ENCODE data around the gene ATP5PD.

ATP5PD gene

GRCh38 chr17:75088465-75089417 is 42.0 kb upstream of the ATP5PD start:
- no peak for DNase-seq (ENCODE audit: insufficient read length, low spot score)
- FAIRE-seq = no peak
- TF ChIP-seq, protein P1, sequence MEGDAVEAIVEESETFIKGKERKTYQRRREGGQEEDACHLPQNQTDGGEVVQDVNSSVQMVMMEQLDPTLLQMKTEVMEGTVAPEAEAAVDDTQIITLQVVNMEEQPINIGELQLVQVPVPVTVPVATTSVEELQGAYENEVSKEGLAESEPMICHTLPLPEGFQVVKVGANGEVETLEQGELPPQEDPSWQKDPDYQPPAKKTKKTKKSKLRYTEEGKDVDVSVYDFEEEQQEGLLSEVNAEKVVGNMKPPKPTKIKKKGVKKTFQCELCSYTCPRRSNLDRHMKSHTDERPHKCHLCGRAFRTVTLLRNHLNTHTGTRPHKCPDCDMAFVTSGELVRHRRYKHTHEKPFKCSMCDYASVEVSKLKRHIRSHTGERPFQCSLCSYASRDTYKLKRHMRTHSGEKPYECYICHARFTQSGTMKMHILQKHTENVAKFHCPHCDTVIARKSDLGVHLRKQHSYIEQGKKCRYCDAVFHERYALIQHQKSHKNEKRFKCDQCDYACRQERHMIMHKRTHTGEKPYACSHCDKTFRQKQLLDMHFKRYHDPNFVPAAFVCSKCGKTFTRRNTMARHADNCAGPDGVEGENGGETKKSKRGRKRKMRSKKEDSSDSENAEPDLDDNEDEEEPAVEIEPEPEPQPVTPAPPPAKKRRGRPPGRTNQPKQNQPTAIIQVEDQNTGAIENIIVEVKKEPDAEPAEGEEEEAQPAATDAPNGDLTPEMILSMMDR (IDR thresholded peaks at IDR 0.05; ENCODE audit: insufficient read depth, missing control alignments) = no peak

DNA sequence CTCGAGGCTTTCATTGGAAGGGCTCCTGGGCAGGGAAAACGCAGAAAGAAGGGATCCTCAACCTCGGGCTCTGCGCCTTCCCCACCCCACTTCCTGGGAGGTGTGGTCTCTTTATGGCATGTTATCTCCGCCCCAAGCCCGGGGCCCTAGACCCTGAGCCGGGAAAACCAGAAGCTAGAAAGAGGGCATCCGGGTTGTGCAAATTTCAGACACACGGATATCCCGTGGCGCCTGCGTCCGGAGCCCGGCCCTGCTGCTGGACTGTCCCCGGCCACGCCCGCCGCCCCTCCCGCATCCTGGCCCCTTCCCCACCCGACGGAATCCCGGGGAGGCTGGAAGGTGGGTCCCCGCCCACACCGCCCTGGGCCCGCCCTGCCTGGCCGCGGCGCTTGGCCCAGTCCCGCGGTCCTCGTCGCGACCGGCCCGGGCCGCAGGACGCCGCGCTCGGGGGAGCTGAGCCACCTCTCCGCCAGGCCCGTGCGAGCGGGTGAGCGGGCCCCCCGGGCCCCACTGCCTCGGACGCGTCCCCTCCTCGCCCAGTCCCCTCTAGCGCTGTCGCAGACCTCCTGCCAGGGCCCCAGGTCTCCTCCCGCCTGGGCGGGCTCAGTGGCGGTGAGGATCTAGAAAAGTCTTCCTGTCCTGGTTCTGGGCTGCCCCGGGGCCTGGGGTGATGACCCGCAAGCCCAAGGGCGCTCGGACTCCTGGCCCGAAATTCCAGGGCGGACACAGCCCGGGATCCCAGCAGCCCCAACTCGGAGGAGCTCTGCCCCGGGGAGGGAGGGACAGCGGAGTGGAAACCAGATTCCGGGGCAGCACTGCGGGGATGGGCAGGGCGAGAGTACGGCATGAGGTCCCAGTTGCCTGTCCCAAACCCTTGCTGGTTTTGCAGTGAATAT is 41.0 kb upstream of the ATP5PD start, which contains the start of gene SLC16A5:
TSS of gene SLC16A5 (plus strand) at position 397 of the 896 bp plus-strand sequence. CDS start 5,683 bp downstream, outside the sequence.
- FAIRE-seq (no peak), DNase-seq (ENCODE audit: insufficient read length, low spot score) (no peak)
- TF ChIP-seq, protein P1 (IDR thresholded peaks at IDR 0.05; ENCODE audit: insufficient read depth, missing control alignments) = no peak

DNA sequence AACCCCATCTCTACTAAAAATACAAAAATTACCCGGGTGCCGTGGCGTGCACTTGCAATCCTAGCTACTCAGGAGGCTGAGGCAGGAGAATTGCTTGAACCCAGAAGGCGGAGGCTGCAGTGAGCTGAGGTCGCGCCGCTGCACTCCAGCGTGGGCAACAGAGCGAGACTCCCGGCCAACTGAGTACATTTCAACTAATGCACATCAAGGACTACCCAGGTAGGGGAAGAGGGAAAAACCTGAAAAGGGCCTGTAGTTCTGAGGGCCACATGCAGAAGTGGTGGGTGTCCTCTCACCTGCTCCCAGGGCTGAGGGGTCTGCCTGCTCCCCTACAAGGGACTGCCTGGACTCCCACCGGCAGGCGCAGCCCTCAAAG is 40.4 kb upstream of the ATP5PD start:
- FAIRE-seq = no peak

GRCh38 chr17:75086496-75087181 is 39.9 kb upstream of the ATP5PD start:
- TF ChIP-seq, protein P1 (IDR thresholded peaks at IDR 0.05; ENCODE audit: insufficient read depth, missing control alignments) = no peak
- FAIRE-seq (no peak), DNase-seq (ENCODE audit: insufficient read length, low spot score) (no peak)

More for the DNA sequence above, 40.4 kb upstream of the ATP5PD start:
- TF ChIP-seq, protein P1 (IDR thresholded peaks at IDR 0.05; ENCODE audit: insufficient read depth, missing control alignments) = no peak
- DNase-seq (ENCODE audit: insufficient read length, low spot score) = no peak

DNA sequence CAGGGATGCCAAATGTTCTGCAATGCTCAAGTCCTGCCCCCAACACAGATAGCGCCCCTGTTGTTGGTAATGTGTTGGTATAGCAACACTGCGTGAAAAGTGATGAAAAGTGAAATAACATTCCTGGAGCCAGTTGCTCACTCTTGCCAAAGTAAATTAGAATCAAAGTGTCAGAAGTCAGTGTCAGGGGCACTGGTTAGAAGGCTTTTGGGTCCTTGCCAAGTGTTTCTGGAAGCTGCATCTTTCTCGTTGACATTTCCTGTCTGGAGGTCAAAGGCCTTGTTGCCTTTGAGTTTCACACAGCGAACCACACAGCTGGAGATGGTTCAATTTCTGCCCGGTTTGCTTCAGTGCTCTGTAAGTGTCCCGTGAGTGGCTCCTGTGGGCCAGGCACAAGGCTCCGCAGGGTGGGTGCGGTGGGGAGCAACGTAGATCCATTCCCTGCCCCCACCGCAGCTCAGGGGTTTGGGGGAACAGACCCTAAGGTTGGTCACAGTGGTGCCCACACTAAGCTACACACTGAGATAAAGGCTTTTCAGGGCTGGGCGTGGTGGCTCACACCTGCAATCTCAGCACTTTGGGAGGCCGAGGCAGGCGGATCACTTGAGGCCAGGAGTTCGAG is 37.4 kb upstream of the ATP5PD start:
- DNase-seq (ENCODE audit: insufficient read length, low spot score) (no peak), FAIRE-seq (no peak)
- TF ChIP-seq, protein P1 (IDR thresholded peaks at IDR 0.05; ENCODE audit: insufficient read depth, missing control alignments) = no peak

- TF ChIP-seq, protein P1 (IDR thresholded peaks at IDR 0.05; ENCODE audit: insufficient read depth, missing control alignments) = no peak
- no peak for FAIRE-seq
- no peak for DNase-seq (ENCODE audit: insufficient read length, low spot score)
These were observed 35.9 kb upstream of the ATP5PD start for GRCh38 chr17:75082683-75083082.
